Measurements from ENCODE around the gene MRPL54. TPM values are rescaled to one million over a fixed set of nuclear protein-coding genes. Genes with fewer than 3 reads are reported as not detected.
"Not testable (repeated sequence)": the region's sequence is repeated elsewhere in the genome, so short reads cannot be mapped to it uniquely, and the experiment has no call there.

Gene MRPL54
- total RNA-seq, 1 donor from 2014 or later, result 72.9 TPM

DNA sequence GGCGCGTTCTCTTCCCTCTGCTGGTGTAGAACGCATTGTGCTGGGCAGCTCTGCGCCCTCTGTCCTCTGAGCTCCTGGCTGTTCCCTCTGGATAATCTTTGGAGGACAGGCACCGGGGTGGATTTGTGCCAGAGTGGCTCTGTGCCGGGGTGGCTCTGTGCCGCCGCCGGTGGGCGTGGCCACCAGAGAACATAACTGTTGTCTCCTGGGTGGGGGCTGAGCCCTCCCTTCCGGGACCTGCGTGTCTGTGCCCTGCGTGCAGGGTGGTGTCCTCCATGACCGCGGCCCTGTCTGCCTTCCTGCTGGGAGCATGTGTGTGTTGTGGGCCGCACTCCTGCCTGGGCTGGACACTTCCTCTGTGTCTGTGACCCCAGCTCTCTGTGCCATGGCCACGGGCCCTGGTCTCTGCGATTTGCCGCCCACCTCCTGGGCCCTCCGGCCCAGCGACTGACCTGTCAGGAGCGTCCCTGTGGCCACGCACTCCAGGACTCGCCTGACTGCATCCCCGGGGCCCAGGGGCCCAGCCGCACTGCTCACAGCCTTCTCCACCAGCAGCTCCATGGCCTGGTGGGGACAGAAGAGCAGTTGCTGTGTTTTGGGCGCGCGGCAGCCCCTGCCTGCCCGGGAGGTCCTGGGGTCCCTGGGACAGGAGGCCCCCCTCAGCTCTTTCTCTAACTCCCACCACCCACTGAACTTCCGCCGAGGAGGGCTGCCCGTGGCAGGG lies 46.1 kb downstream of the MRPL54 start:
- DNase-seq (ENCODE audit: low read depth in 2 of 2), result no peak

DNA sequence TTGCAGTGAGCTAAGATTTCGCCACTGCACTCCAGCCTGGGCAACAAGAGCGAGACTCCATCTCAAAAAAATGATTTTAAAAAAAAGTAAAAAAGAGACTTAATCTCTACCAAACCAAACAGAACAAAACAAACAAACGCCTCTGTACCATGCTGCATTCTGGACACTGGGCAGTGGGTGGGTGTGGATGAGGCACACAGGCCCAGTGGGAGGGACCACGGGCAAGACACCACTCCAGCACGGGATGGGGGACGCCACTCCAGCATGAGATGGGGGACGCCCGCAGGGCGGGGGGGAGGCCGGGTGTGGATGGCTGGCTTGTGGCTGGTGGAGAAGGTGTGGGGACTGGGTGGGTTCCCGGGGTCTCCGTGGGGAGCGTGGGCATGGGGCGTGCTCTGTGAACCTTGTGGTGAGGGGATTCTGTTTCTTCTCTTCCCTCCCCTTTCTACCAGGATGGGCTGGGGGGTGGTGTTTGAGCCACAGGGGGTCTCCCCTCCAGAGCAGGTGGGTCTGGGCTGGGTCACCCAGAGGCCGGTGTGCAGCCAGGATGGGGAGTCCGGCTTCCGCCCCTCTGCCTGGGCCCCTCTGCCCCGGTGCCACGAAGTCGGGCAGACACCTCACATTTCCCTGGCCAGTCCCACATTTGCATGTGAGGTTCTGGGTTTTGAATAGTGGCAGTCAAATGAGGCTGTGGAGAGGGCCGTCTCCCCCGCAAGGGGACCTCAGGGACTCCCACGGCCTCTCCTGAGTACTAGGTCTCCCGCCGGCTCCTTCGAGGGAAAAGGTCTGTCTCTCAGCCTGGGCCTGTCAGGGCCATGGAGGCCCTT lies 47.6 kb downstream of the MRPL54 start:
- no peak for DNase-seq (ENCODE audit: low read depth in 2 of 2)

DNA sequence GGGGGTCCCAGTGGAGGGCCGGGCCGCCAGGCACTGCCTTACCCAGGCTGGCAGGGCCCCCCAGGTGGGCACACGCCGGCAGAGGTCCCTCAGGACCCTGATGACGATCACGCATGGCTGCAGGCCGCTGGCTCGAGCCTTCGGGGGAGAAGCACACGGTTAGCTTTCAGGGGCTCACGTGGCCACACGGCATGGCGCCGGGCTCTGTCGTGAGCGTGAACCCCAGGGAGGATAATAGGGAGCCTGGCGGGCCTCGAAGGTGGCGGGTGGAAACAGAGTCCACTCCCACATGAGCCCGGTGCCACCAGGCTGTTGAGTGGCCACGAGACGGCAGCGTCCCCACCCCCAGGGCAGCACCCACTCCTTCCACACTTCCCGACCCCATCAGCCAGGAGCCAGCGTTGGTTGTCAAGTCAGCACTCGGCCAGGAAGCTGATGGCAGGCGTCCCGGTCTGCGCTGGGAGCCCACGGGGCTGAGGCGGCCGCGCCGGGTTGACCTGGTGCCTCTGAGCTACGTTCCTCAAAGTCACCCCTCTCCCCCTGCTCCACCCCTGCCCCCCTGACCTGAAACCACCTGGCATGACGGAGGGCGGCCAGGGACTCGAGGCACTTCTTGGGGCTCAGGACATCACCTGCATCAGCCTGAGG lies 48.4 kb downstream of the MRPL54 start:
- peak in 1 of 2 donors; percentile 21 for DNase-seq (ENCODE audit: low read depth in 2 of 2)

DNA sequence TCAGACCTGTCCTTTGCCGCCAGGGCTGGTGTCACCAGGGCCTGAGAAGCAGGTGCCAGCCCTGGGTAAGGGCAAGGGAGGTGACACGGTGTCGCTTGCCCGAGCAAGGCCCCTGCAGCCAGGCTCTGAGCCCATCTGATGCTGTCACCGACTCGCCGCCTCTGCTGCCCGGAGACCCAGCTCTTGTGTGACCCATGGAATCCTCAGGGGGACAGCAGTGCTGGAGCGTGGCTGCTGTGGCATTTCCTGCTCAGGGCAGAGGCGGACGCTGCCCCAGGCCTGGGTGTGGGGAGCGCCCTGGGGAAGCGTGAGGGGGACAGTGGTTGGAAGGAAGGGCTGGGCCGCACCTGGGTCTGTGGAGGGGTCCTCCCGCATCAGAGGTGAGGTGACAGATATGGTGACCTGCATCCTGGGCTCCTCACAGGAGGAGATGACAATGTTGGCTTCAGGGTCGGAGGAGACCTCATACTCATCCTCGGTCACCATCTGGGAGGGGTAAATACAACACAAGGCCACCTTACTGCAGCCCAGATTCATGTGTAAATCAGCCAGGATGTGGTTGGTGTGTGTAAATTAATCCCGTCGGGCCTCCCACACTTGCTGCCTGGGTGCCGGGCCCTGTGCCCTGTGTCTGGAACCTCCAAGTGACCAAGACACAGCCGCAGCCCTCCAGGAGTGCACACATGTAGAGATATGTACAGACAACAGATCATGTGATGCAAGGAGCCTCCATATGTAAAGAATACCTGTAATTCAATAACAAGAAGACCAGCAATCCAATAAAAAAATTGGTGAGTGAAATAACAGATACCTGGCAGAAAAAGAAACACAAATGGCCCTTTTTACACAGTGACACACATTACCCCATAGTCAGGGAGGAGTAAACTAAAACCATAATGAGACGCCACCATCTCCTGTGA lies 51.3 kb downstream of the MRPL54 start:
- no peak for DNase-seq (ENCODE audit: low read depth in 2 of 2)

DNA sequence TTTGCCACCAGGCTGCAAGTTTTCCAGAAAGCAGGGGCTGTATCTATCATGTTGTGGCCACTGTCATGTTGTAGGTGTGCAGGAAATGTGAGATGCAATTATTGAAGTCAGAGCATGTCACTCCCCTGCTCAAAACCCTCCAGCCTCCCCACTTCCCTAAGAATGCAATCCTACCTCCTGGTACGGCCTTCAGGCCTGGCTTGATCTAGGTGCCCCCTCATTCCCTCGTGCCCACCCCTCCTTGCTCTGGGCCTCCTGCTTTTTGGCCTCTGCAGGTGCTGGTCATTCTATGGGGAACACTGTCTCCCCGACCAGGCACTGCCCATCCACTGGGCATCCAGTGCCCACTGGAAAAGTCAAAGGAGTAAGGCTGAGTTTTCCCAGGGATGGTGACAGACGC lies 52.2 kb downstream of the MRPL54 start:
- no peak for DNase-seq (ENCODE audit: low read depth in 2 of 2)

DNA sequence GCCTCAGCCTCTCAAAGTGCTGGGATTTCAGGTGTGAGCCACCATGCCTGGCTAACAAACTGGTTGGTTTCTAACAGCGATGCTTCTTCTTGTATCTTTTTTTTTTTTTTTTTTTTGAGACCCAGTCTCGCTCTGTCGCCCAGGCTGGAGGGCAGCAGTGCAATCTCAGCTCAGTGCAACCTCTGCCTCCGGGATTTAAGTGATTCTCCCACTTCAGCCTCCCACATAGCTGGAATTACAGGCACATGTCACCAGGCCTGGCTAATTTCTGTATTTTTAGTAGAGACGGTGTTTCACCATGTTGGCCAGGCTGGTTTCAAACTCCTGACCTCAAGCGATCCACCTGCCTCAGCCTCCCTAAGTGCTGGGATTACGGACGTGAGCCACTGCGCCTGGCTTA lies 53.7 kb downstream of the MRPL54 start:
- not testable (repeated sequence) for DNase-seq (ENCODE audit: low read depth in 2 of 2)

DNA sequence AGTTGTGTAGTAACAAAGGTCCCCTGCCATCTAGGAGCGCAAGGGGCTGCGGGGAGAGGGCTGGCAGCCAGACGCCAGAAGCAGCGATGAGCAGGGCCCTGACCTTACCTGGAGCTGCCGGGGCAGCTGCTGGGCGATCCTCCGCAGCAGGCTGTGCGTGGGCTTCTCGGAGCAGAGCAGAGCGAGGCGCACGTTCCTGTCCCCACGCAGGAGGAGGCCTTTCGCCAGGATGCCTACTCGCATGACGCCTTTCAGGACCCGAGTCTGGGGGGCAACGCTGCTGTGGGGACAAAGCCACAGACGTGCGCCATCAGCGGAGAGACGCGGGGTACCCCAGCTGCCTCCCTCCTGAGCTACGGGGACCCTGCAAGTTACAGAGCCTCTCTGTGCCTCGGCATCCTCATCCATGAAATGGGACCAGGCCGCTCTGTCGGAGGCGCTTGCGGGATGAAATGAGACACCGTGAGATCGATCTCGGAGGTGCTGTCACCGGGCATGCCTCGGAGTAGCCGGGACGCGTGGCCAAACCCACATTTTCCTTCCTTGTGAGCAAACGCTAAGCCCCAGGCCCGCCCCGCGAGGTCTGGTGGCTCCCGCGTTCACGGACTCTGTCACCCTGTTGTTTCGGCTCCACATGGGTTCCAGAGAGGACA lies 54.2 kb downstream of the MRPL54 start:
- DNase-seq (ENCODE audit: low read depth in 2 of 2), result no peak

Other genes starting within 250 kb of the MRPL54 start
- gene TEKTIP1, start 223.5 kb upstream of the MRPL54 start, total RNA-seq, result not detected in 2 replicates
- gene MFSD12, start 205.1 kb upstream of the MRPL54 start, total RNA-seq, result 53.8 and 78.4 TPM in 2 replicates
- 58.9 and 73.7 TPM in 2 replicates for gene HMG20B, start 189.7 kb upstream of the MRPL54 start, total RNA-seq
- 0.77 and 1.4 TPM in 2 replicates for gene GIPC3, start 177.2 kb upstream of the MRPL54 start, total RNA-seq
- 1.9 and 2.1 TPM in 2 replicates for gene TBXA2R, start 155.8 kb upstream of the MRPL54 start, total RNA-seq
- 18.6 and 25.8 TPM in 2 replicates for gene CACTIN, start 135.9 kb upstream of the MRPL54 start, total RNA-seq
- gene PIP5K1C, start 62.2 kb upstream of the MRPL54 start, total RNA-seq, result 19.4 and 42.0 TPM in 2 replicates
- gene TJP3, start 54.3 kb upstream of the MRPL54 start, total RNA-seq, result under 0.01 TPM in 2 replicates
- 15.0 and 22.5 TPM in 2 replicates for gene APBA3, start 990 bp upstream of the MRPL54 start, total RNA-seq
- gene RAX2, start 9.5 kb downstream of the MRPL54 start, total RNA-seq, result not detected in 2 replicates
- 0.64 and 0.76 TPM in 2 replicates for gene MATK, start 23.7 kb downstream of the MRPL54 start, total RNA-seq
- 0.13 TPM in 1 of 2 replicates, not detected in the other for gene ZFR2, start 106.4 kb downstream of the MRPL54 start, total RNA-seq
- gene ATCAY, start 118.0 kb downstream of the MRPL54 start, total RNA-seq, result under 0.01 TPM in 1 of 2 replicates, not detected in the other
- gene NMRK2, start 170.4 kb downstream of the MRPL54 start, total RNA-seq, result not detected in 2 replicates
- gene DAPK3, start 208.4 kb downstream of the MRPL54 start, total RNA-seq, result 127 and 171 TPM in 2 replicates
- 1,892 and 3,249 TPM in 2 replicates for gene EEF2, start 222.8 kb downstream of the MRPL54 start, total RNA-seq
- gene PIAS4, start 245.1 kb downstream of the MRPL54 start, total RNA-seq, result 24.1 and 32.9 TPM in 2 replicates